PFSK-1 (cell line): ENCODE results near the gene F12.

Experiments
- POLR2AphosphoS5 ChIP-seq: IDR thresholded peaks from 2 replicates; pipeline ENCODE4 v1.6.1; 2012; ENCODE audit warnings: low read depth, mild to moderate bottlenecking, control low read depth, low read length, moderate library complexity
- SIN3A ChIP-seq: IDR thresholded peaks from 2 replicates; pipeline ENCODE4 v1.6.1; 2012; ENCODE audit warnings: mild to moderate bottlenecking, low read length, moderate library complexity, borderline replicate concordance; ENCODE audit not compliant: insufficient read depth

DNA sequence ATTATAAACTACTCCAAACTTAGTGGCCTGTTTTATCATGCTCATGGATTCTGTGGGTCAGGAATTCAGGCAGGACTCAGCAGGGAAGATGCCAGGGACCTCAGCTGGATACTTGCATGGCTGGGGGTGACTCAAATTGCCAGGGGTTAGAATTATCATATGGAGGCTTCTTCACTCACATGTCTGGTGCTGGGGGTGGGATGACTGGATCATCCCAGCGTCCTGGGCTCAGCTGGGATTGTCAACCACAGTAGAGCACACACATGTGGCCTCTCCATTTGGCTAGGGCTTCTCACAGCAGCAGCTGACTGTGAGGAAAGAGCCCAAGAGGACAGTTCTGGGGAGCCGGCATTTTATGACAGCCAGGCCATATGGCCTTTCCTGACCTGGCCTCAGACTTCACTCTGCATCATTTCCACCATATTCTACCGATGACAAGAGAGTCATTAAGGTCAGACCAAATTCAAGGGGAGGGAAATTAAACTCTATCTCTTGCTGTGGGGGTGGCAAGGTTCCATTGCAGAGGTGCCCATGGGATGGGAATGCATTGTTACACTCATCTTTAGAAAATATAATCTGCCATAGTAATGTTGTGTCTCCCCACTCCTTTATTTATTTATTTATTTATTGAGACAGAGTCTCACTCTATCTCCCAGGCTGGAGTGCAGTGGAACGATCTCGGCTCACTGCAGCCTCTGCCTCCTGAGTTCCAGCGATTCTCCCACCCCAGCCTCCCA lies 11.9 kb upstream of the F12 start:
- TF ChIP-seq SIN3A (no peak), POLR2AphosphoS5 (no peak)
